HepG2 (cell line): ENCODE results near the gene ARL16. TPM values are rescaled to one million over a fixed set of nuclear protein-coding genes. Genes with fewer than 3 reads are reported as not detected.

ENCODE experiments used
- AKAP8 ChIP-seq: sonication (generic); formaldehyde crosslinking; IDR thresholded peaks from 2 replicates; pipeline ENCODE4 v1.5.1; 2020; ENCODE audit warnings: mild to moderate bottlenecking, missing genetic modification reagents
- CBX5 ChIP-seq: sonication (generic); formaldehyde crosslinking; IDR thresholded peaks from 2 replicates; pipeline ENCODE4 v1.4.0; 2020; ENCODE audit warnings: missing genetic modification reagents, borderline replicate concordance
- CENPBD1 ChIP-seq: sonication (generic); formaldehyde crosslinking; IDR thresholded peaks from 2 replicates; pipeline ENCODE4 v1.8.0; 2022; ENCODE audit warnings: missing genetic modification reagents, low read depth, mild to moderate bottlenecking, borderline replicate concordance
- DMTF1 ChIP-seq: sonication (generic); formaldehyde crosslinking; IDR thresholded peaks from 2 replicates; pipeline ENCODE4 v1.4.0; 2020; ENCODE audit warnings: mild to moderate bottlenecking, missing genetic modification reagents
- ETS1 ChIP-seq: sonication (generic); formaldehyde crosslinking; IDR thresholded peaks from 2 replicates; pipeline ENCODE4 v1.4.0; 2020; ENCODE audit warnings: missing genetic modification reagents
- GFI1 ChIP-seq: sonication (generic); formaldehyde crosslinking; IDR thresholded peaks from 2 replicates; pipeline ENCODE4 v1.5.0; 2020; ENCODE audit warnings: missing genetic modification reagents, mild to moderate bottlenecking, borderline replicate concordance
- HNF1B ChIP-seq: sonication (generic); formaldehyde crosslinking; IDR thresholded peaks from 2 replicates; pipeline ENCODE4 v1.5.1; 2020; ENCODE audit warnings: mild to moderate bottlenecking, moderate library complexity, missing genetic modification reagents
- KDM5B ChIP-seq: sonication (generic); formaldehyde crosslinking; IDR thresholded peaks from 2 replicates; pipeline ENCODE4 v1.4.0; 2020; ENCODE audit warnings: missing genetic modification reagents, mild to moderate bottlenecking, borderline replicate concordance
- KLF11 ChIP-seq: IDR thresholded peaks from 2 replicates; pipeline ENCODE4 v1.6.1; 2016; ENCODE audit warnings: missing compliant biosample characterization
- MLLT10 ChIP-seq: sonication (generic); formaldehyde crosslinking; IDR thresholded peaks from 2 replicates; pipeline ENCODE4 v1.4.0; 2020; ENCODE audit warnings: missing genetic modification reagents
- MTA1 ChIP-seq: sonication (generic); formaldehyde crosslinking; IDR thresholded peaks from 2 replicates; pipeline ENCODE4 v1.4.0; 2020; ENCODE audit warnings: missing genetic modification reagents, mild to moderate bottlenecking, borderline replicate concordance
- MTERF4 ChIP-seq: sonication (generic); formaldehyde crosslinking; IDR thresholded peaks from 2 replicates; pipeline ENCODE4 v1.8.0; 2023; ENCODE audit warnings: mild to moderate bottlenecking, missing genetic modification reagents
- SMAD1 ChIP-seq: sonication (generic); formaldehyde crosslinking; IDR thresholded peaks from 2 replicates; pipeline ENCODE4 v1.4.0; 2020; ENCODE audit warnings: missing genetic modification reagents, low read depth, mild to moderate bottlenecking, borderline replicate concordance
- ZBTB42 ChIP-seq: sonication (generic); formaldehyde crosslinking; IDR thresholded peaks from 2 replicates; pipeline ENCODE4 v1.5.0; 2020; ENCODE audit warnings: mild to moderate bottlenecking, missing genetic modification reagents
- ZFX ChIP-seq: sonication (generic); formaldehyde crosslinking; IDR thresholded peaks from 2 replicates; pipeline ENCODE4 v1.4.0; 2020; ENCODE audit warnings: mild to moderate bottlenecking, low read depth, missing genetic modification reagents, moderate library complexity
- ZKSCAN8 ChIP-seq: IDR thresholded peaks from 2 replicates; pipeline ENCODE4 v1.6.1; 2016; ENCODE audit warnings: borderline replicate concordance, missing genetic modification reagents, missing compliant biosample characterization
- ZNF18 ChIP-seq: sonication (generic); formaldehyde crosslinking; IDR thresholded peaks from 2 replicates; pipeline ENCODE4 v1.8.0; 2022; ENCODE audit warnings: mild to moderate bottlenecking, missing genetic modification reagents; ENCODE audit not compliant: insufficient replicate concordance
- ZNF260 ChIP-seq: sonication (generic); formaldehyde crosslinking; IDR thresholded peaks from 2 replicates; pipeline ENCODE4 v1.4.0; 2020; ENCODE audit warnings: missing genetic modification reagents, low read depth, mild to moderate bottlenecking, borderline replicate concordance
- ZNF557 ChIP-seq: sonication (generic); formaldehyde crosslinking; IDR thresholded peaks from 2 replicates; pipeline ENCODE4 v1.4.0; 2020; ENCODE audit warnings: missing genetic modification reagents
- ZNF850 ChIP-seq: sonication (generic); formaldehyde crosslinking; conservative IDR thresholded peaks from 2 replicates; pipeline ENCODE4 v1.9.0; 2021; ENCODE audit warnings: mild to moderate bottlenecking, missing genetic modification reagents
- polyA plus RNA-seq, 8 experiments: library from polyadenylated mRNA; depleted of rRNA in 3 of 8; stranded (reverse) in 7 of 8; unstranded in 1 of 8; fragments of >200 nt; fragmentation: Illumina TruSeq in 4 of 8; extraction: Trizol in 4 of 8; gene quantifications; 2 replicates each; pipeline versions ENCODE4 v1.2.1 to v1.2.3, GENCODE V29; 2011 to 2016; ENCODE audit warnings: low read depth in 4 of 8, missing spikeins in 1 of 8, mixed read lengths in 1 of 8; ENCODE audit not compliant: insufficient read depth in 1 of 8
- total RNA-seq, 5 experiments: library from RNA; depleted of rRNA; stranded (reverse); fragments of >200 nt; fragmentation: Illumina TruSeq; extraction: Trizol; gene quantifications; 2 replicates each; pipeline ENCODE4 v1.2.3, GENCODE V29; 2016; ENCODE audit warnings: low read depth in 1 of 5

The ARL16 gene
- total and polyA plus RNA-seq, 2 of the 13 experiments (the other 11 are each of a cell fraction or from before 2014, with no cell fraction given), result 20.8 to 30.8 TPM

- no peak; the same call in 1 of the 2 replicates for TF ChIP-seq CENPBD1 (CRISPR knock-in tag)
- no peak for TF ChIP-seq ZNF260
- peak; percentile 96 for TF ChIP-seq MTERF4 (CRISPR knock-in tag)
- TF ChIP-seq ZNF557 (CRISPR knock-in tag), result 0 out of 2 replicates have a peak, but pooled peaks have one; percentile 43
- no peak for TF ChIP-seq MLLT10 (CRISPR knock-in tag)
- TF ChIP-seq KDM5B (CRISPR knock-in tag), result peak; percentile 91
- peak; percentile 64; the same call in 1 of the 2 replicates for TF ChIP-seq KLF11 (CRISPR knock-in tag)
- peak; percentile 96 for TF ChIP-seq ZNF850
- TF ChIP-seq DMTF1, result no peak
- peak; percentile 91; the same call in 1 of the 2 replicates for TF ChIP-seq SMAD1 (CRISPR knock-in tag)
- no peak for TF ChIP-seq AKAP8 (CRISPR knock-in tag)
- peak; percentile 83 for TF ChIP-seq ZNF18
- peak; percentile 92 for TF ChIP-seq ZFX (CRISPR knock-in tag)
- TF ChIP-seq HNF1B (CRISPR knock-in tag), result peak; percentile 91
- TF ChIP-seq ZBTB42 (CRISPR knock-in tag), result peak; percentile 66; the same call in 1 of the 2 replicates
- TF ChIP-seq ETS1 (CRISPR knock-in tag), result no peak
- no peak; the same call in 1 of the 2 replicates for TF ChIP-seq ZKSCAN8 (CRISPR knock-in tag)
- peak; percentile 56 for TF ChIP-seq GFI1 (CRISPR knock-in tag)
- 0 out of 2 replicates have a peak, but pooled peaks have one; percentile 82 for TF ChIP-seq CBX5 (CRISPR knock-in tag)
- peak; percentile 72; the same call in 1 of the 2 replicates for TF ChIP-seq MTA1 (CRISPR knock-in tag)
Measured at GRCh38 chr17:81702934-81703746, 19.5 kb upstream of the ARL16 start, which contains the start of gene MRPL12 (continued).
